ENCODE data around the gene DPF1. TPM values are rescaled to one million over a fixed set of nuclear protein-coding genes. Genes with fewer than 3 reads are reported as not detected.
A peak's percentile ranks its signal among the peaks of the same experiment; 100 is the strongest.

The DPF1 gene
- total and polyA plus RNA-seq, 2 experiments from 2014 or later, result 6.5 to 7.8 TPM

- peak in 1 of 2 donors; percentile 58 for DNase-seq (ENCODE audit: low read depth in 1 of 2, low spot score in 1 of 2)
- no peak for TF ChIP-seq CTCF (IDR thresholded peaks at IDR 0.05; ENCODE audit: low read depth, low read length)
- Histone ChIP-seq H3K9me3 (ENCODE audit: low read depth) (no peaks in the 10 kb centered on the region), H3K4me1 (ENCODE audit: low read depth) (peaks cover 14% of the 10 kb centered on the region), H3K36me3 (no peaks in the 10 kb centered on the region), H3K27ac (no peak overlapping the region), H3K27me3 (no peaks in the 10 kb centered on the region), H3K4me3 (no peak overlapping the region)
Observed at GRCh38 chr19:38247126-38247525, 23.1 kb upstream of the DPF1 start.

GRCh38 chr19:38245826-38246498 lies 21.9 kb upstream of the DPF1 start:
- H3K9me3 ChIP-seq (ENCODE audit: low read depth), result no peaks in the 10 kb centered on the region
- no peaks in the 10 kb centered on the region for H3K27me3 ChIP-seq
- no peak overlapping the region for H3K4me3 ChIP-seq
- peaks cover 3% of the 10 kb centered on the region for H3K4me1 ChIP-seq (ENCODE audit: low read depth)
- no peaks in the 10 kb centered on the region for H3K36me3 ChIP-seq
- H3K27ac ChIP-seq, result no peak overlapping the region
- TF ChIP-seq CTCF (IDR thresholded peaks at IDR 0.05; ENCODE audit: low read depth, low read length), result no peak
- DNase-seq (ENCODE audit: low read depth in 1 of 2, low spot score in 1 of 2), result peak in 1 of 2 donors; percentile 59

DNA sequence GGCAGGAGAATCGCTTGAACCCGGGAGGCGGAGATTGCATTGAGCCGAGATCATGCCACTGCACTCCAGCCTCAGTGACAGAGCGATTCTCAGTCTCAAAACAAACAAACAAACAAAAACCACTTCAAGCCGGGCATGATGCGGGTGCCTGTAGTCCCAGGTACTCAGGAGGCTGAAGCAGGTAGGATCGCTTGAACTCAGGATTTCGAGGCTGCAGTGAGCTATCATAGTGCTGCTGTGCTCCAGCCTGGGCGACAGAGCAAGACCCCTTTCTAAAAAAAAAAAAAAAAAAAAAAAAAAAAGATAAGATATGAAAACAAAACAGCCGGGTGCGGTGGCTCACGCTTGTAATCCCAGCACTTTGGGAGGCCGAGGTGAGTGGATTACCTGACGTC lies 19.3 kb upstream of the DPF1 start:
- Histone ChIP-seq H3K36me3 (no peaks in the 10 kb centered on the region), H3K27ac (no peak overlapping the region), H3K4me3 (no peak overlapping the region), H3K27me3 (no peaks in the 10 kb centered on the region), H3K4me1 (ENCODE audit: low read depth) (no peaks in the 10 kb centered on the region), H3K9me3 (ENCODE audit: low read depth) (no peaks in the 10 kb centered on the region)
- no peak for TF ChIP-seq CTCF (IDR thresholded peaks at IDR 0.05; ENCODE audit: low read depth, low read length)
- no peak for DNase-seq (ENCODE audit: low read depth in 1 of 2, low spot score in 1 of 2)

DNA sequence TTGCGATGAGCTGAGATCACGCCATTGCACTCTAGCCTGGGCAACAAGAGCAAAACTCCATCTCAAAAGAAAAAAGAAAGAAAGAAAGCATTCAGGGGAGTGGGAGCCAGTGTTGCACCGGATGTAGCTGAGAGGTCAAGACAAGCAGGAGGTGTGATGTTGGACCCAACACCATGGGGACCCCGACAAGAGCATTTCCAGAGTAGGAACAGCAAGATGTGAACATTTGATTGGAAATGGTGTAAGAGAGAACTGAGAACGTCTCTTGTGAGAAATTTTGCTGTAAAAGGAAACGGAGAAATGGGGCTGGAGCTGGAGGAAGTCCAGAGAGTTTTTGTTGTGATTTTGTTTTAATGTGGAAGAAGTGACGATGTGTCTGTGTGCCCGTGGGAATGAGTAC lies 15.8 kb upstream of the DPF1 start:
- no peaks in the 10 kb centered on the region for H3K9me3 ChIP-seq (ENCODE audit: low read depth)
- H3K4me1 ChIP-seq (ENCODE audit: low read depth), result no peaks in the 10 kb centered on the region
- H3K4me3 ChIP-seq, result no peak overlapping the region
- no peak for TF ChIP-seq CTCF (IDR thresholded peaks at IDR 0.05; ENCODE audit: low read depth, low read length)
- no peak for DNase-seq (ENCODE audit: low read depth in 1 of 2, low spot score in 1 of 2)
- H3K27ac ChIP-seq, result no peak overlapping the region
- no peaks in the 10 kb centered on the region for H3K36me3 ChIP-seq
- no peaks in the 10 kb centered on the region for H3K27me3 ChIP-seq

- Histone ChIP-seq H3K4me1 (ENCODE audit: low read depth) (no peaks in the 10 kb centered on the region), H3K9me3 (ENCODE audit: low read depth) (no peaks in the 10 kb centered on the region), H3K27me3 (peaks cover 14% of the 10 kb centered on the region), H3K27ac (no peak overlapping the region), H3K4me3 (no peak overlapping the region), H3K36me3 (no peaks in the 10 kb centered on the region)
- DNase-seq (ENCODE audit: low read depth in 1 of 2, low spot score in 1 of 2), result no peak
- TF ChIP-seq CTCF (IDR thresholded peaks at IDR 0.05; ENCODE audit: low read depth, low read length), result no peak
Observed at GRCh38 chr19:38234615-38235014, 10.6 kb upstream of the DPF1 start.

All from cardiac muscle cell (in vitro differentiated cells and primary cell).